SK-N-SH (cell line): Measurements from ENCODE around the gene ZNF784.

Experiments used
- CTCF ChIP-seq: fragments of 200-600 bp; sonication (generic); IDR thresholded peaks from 2 replicates; pipeline ENCODE4 v1.6.1; 2017; ENCODE audit warnings: antibody characterized with exemption, mild to moderate bottlenecking, moderate library complexity
- GABPA ChIP-seq: IDR thresholded peaks from 2 replicates; pipeline ENCODE4 v1.4.0; 2012; ENCODE audit warnings: low read depth, mild to moderate bottlenecking
- GATA2 ChIP-seq: sonication (generic); formaldehyde crosslinking; IDR thresholded peaks from 2 replicates; pipeline ENCODE4 v1.5.0; 2020; ENCODE audit warnings: mild to moderate bottlenecking, missing genetic modification reagents
- MAX ChIP-seq: IDR thresholded peaks from 2 replicates; pipeline ENCODE4 v1.4.0; 2012; ENCODE audit warnings: low read depth
- NRF1 ChIP-seq: IDR thresholded peaks from 2 replicates; pipeline ENCODE4 v1.6.1; 2012; ENCODE audit warnings: low read depth, mild to moderate bottlenecking, low read length
- RCOR1 ChIP-seq: fragments of 150-350 bp; IDR thresholded peaks from 2 replicates; pipeline ENCODE4 v1.6.1; 2017; ENCODE audit warnings: antibody characterized with exemption, low read length
- RFX5 ChIP-seq: IDR thresholded peaks from 2 replicates; pipeline ENCODE4 v1.6.1; 2012; ENCODE audit warnings: mild to moderate bottlenecking, improper control_type of control experiment, low read length
- RXRA ChIP-seq: IDR thresholded peaks from 2 replicates; pipeline ENCODE4 v1.4.0; 2012; ENCODE audit warnings: low read depth, mild to moderate bottlenecking, borderline replicate concordance
- SIN3A ChIP-seq: IDR thresholded peaks from 2 replicates; pipeline ENCODE4 v1.6.1; 2012; ENCODE audit warnings: low read depth, mild to moderate bottlenecking, low read length, moderate library complexity, borderline replicate concordance
- SMC3 ChIP-seq: IDR thresholded peaks from 2 replicates; pipeline ENCODE4 v1.6.1; 2012; ENCODE audit warnings: low read depth, low read length, improper control_type of control experiment
- TCF12 ChIP-seq: IDR thresholded peaks from 2 replicates; pipeline ENCODE4 v1.4.0; 2012
- TEAD4 ChIP-seq: IDR thresholded peaks from 2 replicates; pipeline ENCODE4 v1.4.0; 2012; ENCODE audit warnings: mild to moderate bottlenecking, borderline replicate concordance; ENCODE audit not compliant: insufficient read depth
- USF2 ChIP-seq: fragments of 150-350 bp; IDR thresholded peaks from 2 replicates; pipeline ENCODE4 v1.6.1; 2017; ENCODE audit warnings: antibody characterized with exemption, low read length, low read depth, borderline replicate concordance

GRCh38 chr19:55656988-55657747, 32.8 kb upstream of the ZNF784 start:
- TF ChIP-seq GATA2 (CRISPR knock-in tag), result no peak
- no peak for TF ChIP-seq RFX5
- TF ChIP-seq CTCF, result no peak
- no peak for TF ChIP-seq TEAD4
- no peak for TF ChIP-seq GABPA
- no peak for TF ChIP-seq RCOR1
- TF ChIP-seq NRF1, result no peak
- no peak for TF ChIP-seq SMC3
- TF ChIP-seq SIN3A, result no peak
- TF ChIP-seq TCF12, result no peak
- no peak for TF ChIP-seq USF2
- TF ChIP-seq MAX, result no peak
- TF ChIP-seq RXRA, result no peak
